Upper lobe of left lung (tissue), 4 donors: Measurements from ENCODE around the gene CLEC14A.

Experiments
- CTCF ChIP-seq, 6 experiments: fragments of 450-650 bp in 4 of 6; fragments of 200-600 bp in 2 of 6; sonication (generic) in 2 of 6; IDR thresholded peaks; one replicate each; pipeline ENCODE4 v1.5.1; 2016 to 2019; ENCODE audit warnings: antibody characterized with exemption in 6 of 6
- POLR2A ChIP-seq, 4 donors: fragments of 450-650 bp; IDR thresholded peaks; one replicate each; pipeline ENCODE4 v1.5.1; 2016 to 2017; ENCODE audit warnings: antibody characterized with exemption in 4 of 4, mild to moderate bottlenecking in 2 of 4
- POLR2AphosphoS5 ChIP-seq, 2 donors: sonication (generic); formaldehyde crosslinking; IDR thresholded peaks; one replicate each; pipeline ENCODE4 v1.5.1; 2017; ENCODE audit warnings: antibody characterized with exemption in 2 of 2

GRCh38 chr14:38205119-38205813 is 50.6 kb downstream of the CLEC14A start:
- no peak for TF ChIP-seq CTCF (IDR thresholded peaks at IDR 0.05)
- no peak for TF ChIP-seq POLR2A (IDR thresholded peaks at IDR 0.05)
- no peak for TF ChIP-seq POLR2AphosphoS5 (IDR thresholded peaks at IDR 0.05)
